CD14-positive monocyte (primary cell): ENCODE data around the gene PFN4. TPM values are rescaled to one million over a fixed set of nuclear protein-coding genes. Genes with fewer than 3 reads are reported as not detected.

Source experiments
- DNase-seq, 3 donors: peaks; one replicate each; pipeline ENCODE4 v3.0.0-alpha.2; 2011 to 2022
- H2AFZ ChIP-seq: 2 replicates; pipeline ENCODE4 v1.6.0; 2012; ENCODE audit warnings: mild to moderate bottlenecking, low read depth, low read length, inconsistent platforms; ENCODE audit not compliant: insufficient read depth, poor library complexity, severe bottlenecking
- H3K27ac ChIP-seq, 2 donors: 1 replicate in 1 of 2; 2 replicates in 1 of 2; pipeline ENCODE4 v1.5.1; 2012 to 2013; ENCODE audit warnings: low read length in 2 of 2, control low read depth in 1 of 2, inconsistent platforms in 1 of 2, low read depth in 1 of 2, mild to moderate bottlenecking in 1 of 2
- H3K27me3 ChIP-seq, 2 donors: one replicate each; pipeline versions ENCODE4 v1.6.0 to v1.6.1; 2011 to 2013; ENCODE audit warnings: low read length in 2 of 2; ENCODE audit not compliant: control insufficient read depth in 2 of 2, insufficient read depth in 2 of 2
- H3K36me3 ChIP-seq, 2 donors: replicated peaks in 1 of 2; 1 replicate in 1 of 2; 2 replicates in 1 of 2; pipeline versions ENCODE4 v1.5.1 to v1.6.1; 2012 to 2013; ENCODE audit warnings: low read length in 2 of 2, control low read depth in 1 of 2, inconsistent platforms in 1 of 2, mild to moderate bottlenecking in 1 of 2; ENCODE audit not compliant: insufficient read depth in 2 of 2, control insufficient read depth in 1 of 2
- H3K4me1 ChIP-seq, 2 donors: 1 replicate in 1 of 2; 2 replicates in 1 of 2; pipeline versions ENCODE4 v1.5.1 to v1.6.1; 2012 to 2013; ENCODE audit warnings: low read length in 2 of 2, control low read depth in 1 of 2, inconsistent platforms in 1 of 2, mild to moderate bottlenecking in 1 of 2, moderate library complexity in 1 of 2; ENCODE audit not compliant: insufficient read depth in 2 of 2, control insufficient read depth in 1 of 2
- H3K4me2 ChIP-seq: replicated peaks from 2 replicates; pipeline ENCODE3; 2012; ENCODE audit warnings: low read length, moderate library complexity, mild to moderate bottlenecking; ENCODE audit not compliant: poor library complexity, severe bottlenecking; ENCODE audit errors: extremely low read depth
- H3K4me3 ChIP-seq, 3 experiments: fragments of 200-600 bp in 1 of 3; sonication (generic) in 1 of 3; replicated peaks in 1 of 3; 1 replicate in 2 of 3; 2 replicates in 1 of 3; pipeline ENCODE4 v1.5.1; 2011 to 2013; ENCODE audit warnings: low read length in 3 of 3, mild to moderate bottlenecking in 3 of 3, control low read depth in 2 of 3, low read depth in 2 of 3, inconsistent platforms in 1 of 3, moderate library complexity in 1 of 3
- H3K79me2 ChIP-seq: 2 replicates; pipeline ENCODE4 v1.6.0; 2012; ENCODE audit warnings: mild to moderate bottlenecking, control low read depth, inconsistent platforms, low read length, moderate library complexity; ENCODE audit not compliant: insufficient read depth
- H3K9ac ChIP-seq: 2 replicates; pipeline ENCODE4 v1.6.0; 2017; ENCODE audit warnings: low read length, mild to moderate bottlenecking; ENCODE audit not compliant: insufficient read depth, poor library complexity, severe bottlenecking
- H3K9me3 ChIP-seq, 2 donors: replicated peaks in 1 of 2; 1 replicate in 1 of 2; 2 replicates in 1 of 2; pipeline versions ENCODE4 v1.5.1 to v1.6.1; 2012 to 2013; ENCODE audit warnings: low read length in 2 of 2, control low read depth in 1 of 2; ENCODE audit not compliant: control insufficient read depth in 1 of 2, insufficient read depth in 1 of 2
- H4K20me1 ChIP-seq: 2 replicates; pipeline ENCODE4 v1.6.0; 2012; ENCODE audit warnings: mild to moderate bottlenecking, low read length, control low read depth, moderate library complexity; ENCODE audit not compliant: insufficient read depth
- H3K27ac Mint-ChIP-seq, 7 donors: one replicate each; pipeline ENCODE4 v1.8.0; 2020; ENCODE audit warnings: mild to moderate bottlenecking in 7 of 7, mixed read lengths in 7 of 7, moderate library complexity in 6 of 7, inconsistent platforms in 2 of 7
- H3K27me3 Mint-ChIP-seq, 3 donors: one replicate each; pipeline ENCODE4 v1.8.0; 2021 to 2022; ENCODE audit warnings: low read depth in 3 of 3, mild to moderate bottlenecking in 3 of 3, mixed read lengths in 3 of 3, moderate library complexity in 3 of 3, inconsistent platforms in 1 of 3
- H3K36me3 Mint-ChIP-seq, 2 donors: one replicate each; pipeline ENCODE4 v1.8.0; 2020; ENCODE audit warnings: mixed read lengths in 2 of 2, inconsistent platforms in 1 of 2, mild to moderate bottlenecking in 1 of 2
- H3K4me1 Mint-ChIP-seq: one replicate; pipeline ENCODE4 v1.8.0; 2020; ENCODE audit warnings: mild to moderate bottlenecking, mixed read lengths
- H3K4me3 Mint-ChIP-seq, 2 donors: one replicate each; pipeline ENCODE4 v1.8.0; 2020; ENCODE audit warnings: mild to moderate bottlenecking in 2 of 2, mixed read lengths in 2 of 2, moderate library complexity in 1 of 2
- H3K9me3 Mint-ChIP-seq, 7 donors: one replicate each; pipeline ENCODE4 v1.8.0; 2020 to 2022; ENCODE audit warnings: mixed read lengths in 7 of 7, mild to moderate bottlenecking in 6 of 7, moderate library complexity in 6 of 7, inconsistent platforms in 2 of 7
- CTCF ChIP-seq: fragments of 200-600 bp; IDR thresholded peaks from one replicate; pipeline ENCODE4 v1.8.0; 2022; ENCODE audit warnings: antibody characterized with exemption, mild to moderate bottlenecking
- WGBS: methylation state at CpG from one replicate; pipeline ENCODE4 v1.1.5; 2013; ENCODE audit warnings: missing lambda C conversion rate; ENCODE audit not compliant: insufficient coverage; 5-methylcytosine and 5-hydroxymethylcytosine counted together
- intact Hi-C, 2 donors: fragments of 100-400 bp; cut with micrococcal nuclease; formaldehyde crosslinking; loops; one replicate each; pipeline versions ENCODE4 v1.15.0 to v1.15.1; 2023
- polyA plus RNA-seq, 3 donors: library from polyadenylated mRNA; depleted of rRNA in 1 of 3; unstranded in 2 of 3; stranded (reverse) in 1 of 3; fragments of 300-500 nt in 2 of 3; fragments of >200 nt in 1 of 3; fragmentation: Illumina TruSeq in 2 of 3; gene quantifications; 1 replicate in 2 of 3; 2 replicates in 1 of 3; pipeline ENCODE4 v1.2.3, GENCODE V29; 2012 to 2021

The PFN4 gene
- polyA plus RNA-seq, 3 donors: not detected

GRCh38 chr2:24132543-24132942, 9.4 kb upstream of the PFN4 start:
- no peaks in the 10 kb centered on the region for H4K20me1 ChIP-seq
- H3K4me3 ChIP-seq: no peak overlapping the region
- no peaks in the 10 kb centered on the region for H3K9me3 ChIP-seq
- Mint-ChIP-seq H3K27me3 (no peaks in the 10 kb centered on the region), H3K4me3 (no peak overlapping the region), H3K36me3 (peaks cover 15 to 28% of the 10 kb centered on the region in 2 donors), H3K9me3 (peaks cover 7 to 17% (median 12%) of the 10 kb centered on the region in 7 donors), H3K27ac (no peak overlapping the region), H3K4me1 (peaks cover 5% of the 10 kb centered on the region)
- no peak overlapping the region for H3K27ac ChIP-seq
- H3K79me2 ChIP-seq: no peaks in the 10 kb centered on the region
- intact Hi-C loops: no loop called here
- no peaks in the 10 kb centered on the region for H3K36me3 ChIP-seq
- TF ChIP-seq CTCF: no peak
- WGBS: no CpG with 5 or more reads among the region's 3 CpGs
- no peak for DNase-seq
- no peak overlapping the region for H3K4me2 ChIP-seq
- no peak overlapping the region for H3K9ac ChIP-seq
- no peaks in the 10 kb centered on the region for H3K4me1 ChIP-seq
- H2AFZ ChIP-seq: no peak overlapping the region
- H3K27me3 ChIP-seq: no peaks in the 10 kb centered on the region

DNA sequence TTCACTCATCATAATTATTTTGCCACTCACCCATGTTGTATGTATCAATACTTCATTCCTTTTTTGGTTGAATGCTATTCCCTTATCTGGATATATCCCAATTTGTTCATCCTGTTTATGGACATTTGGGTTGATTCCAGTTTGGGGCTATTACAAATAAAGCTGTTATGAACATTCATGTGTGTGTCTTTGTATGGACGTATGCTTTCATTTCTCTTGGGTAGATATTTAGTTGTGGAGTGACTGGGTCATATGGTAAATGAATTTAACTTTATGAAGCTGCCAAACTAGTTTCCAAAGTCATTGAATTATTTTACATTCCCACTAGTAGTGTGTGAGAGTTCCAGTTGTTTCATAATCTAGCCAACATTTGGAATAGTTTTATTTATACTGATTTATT, 2.8 kb upstream of the PFN4 start:
- no peak overlapping the region for H3K27ac Mint-ChIP-seq
- intact Hi-C loops: no loop called here
- Histone ChIP-seq H3K4me3 (no peak overlapping the region), H3K27me3 (no peaks in the 10 kb centered on the region), H4K20me1 (no peaks in the 10 kb centered on the region), H3K4me1 (peaks cover 14 to 16% of the 10 kb centered on the region in 2 donors), H3K9ac (no peak overlapping the region), H3K9me3 (no peaks in the 10 kb centered on the region), H3K36me3 (no peaks in the 10 kb centered on the region), H3K79me2 (no peaks in the 10 kb centered on the region), H3K27ac (no peak overlapping the region), H2AFZ (no peak overlapping the region), H3K4me2 (no peak overlapping the region)
- no peak for DNase-seq
- WGBS: no CpG with 5 or more reads among the region's 1 CpG
- H3K4me3 Mint-ChIP-seq: no peak overlapping the region
- H3K27me3 Mint-ChIP-seq: peaks cover 0 to 3% (median 0%) of the 10 kb centered on the region in 3 donors
- H3K4me1 Mint-ChIP-seq: peaks cover 20% of the 10 kb centered on the region
- peaks cover 5 to 16% of the 10 kb centered on the region in 2 donors for H3K36me3 Mint-ChIP-seq
- no peak for TF ChIP-seq CTCF
- no peaks in the 10 kb centered on the region for H3K9me3 Mint-ChIP-seq
